Activated T-cell treated with anti-CD3 and anti-CD28 coated beads, Interleukin-2, amount 50 U/mL, for 24 hours (primary cell): Measurements from ENCODE around the gene CCDC63.

Experiments used
- DNase-seq: peaks from one replicate; pipeline ENCODE4 v3.0.0-alpha.2; 2020
- H3K27ac Mint-ChIP-seq: 2 replicates; pipeline ENCODE4 v1.8.0; 2020; ENCODE audit warnings: mild to moderate bottlenecking, mixed read lengths
- H3K27me3 Mint-ChIP-seq: 2 replicates; pipeline ENCODE4 v1.8.0; 2020; ENCODE audit warnings: mixed read lengths
- H3K36me3 Mint-ChIP-seq: 2 replicates; pipeline ENCODE4 v1.8.0; 2020; ENCODE audit warnings: low read depth, mixed read lengths
- H3K4me1 Mint-ChIP-seq: 2 replicates; pipeline ENCODE4 v1.8.0; 2020; ENCODE audit warnings: low read depth, mixed read lengths
- H3K4me3 Mint-ChIP-seq: 2 replicates; pipeline ENCODE4 v1.8.0; 2020; ENCODE audit warnings: mild to moderate bottlenecking, moderate library complexity, mixed read lengths
- H3K9me3 Mint-ChIP-seq: 2 replicates; pipeline ENCODE4 v1.8.0; 2020; ENCODE audit warnings: mixed read lengths

Gene CCDC63

GRCh38 chr12:110846615-110847566 is at the start of gene CCDC63:
CCDC63 (plus strand) TSS chr12:110846987; CDS start chr12:110852955, 5,968 bp downstream.
- Mint-ChIP-seq H3K4me1 (peaks cover 11% of the 10 kb centered on the region), H3K36me3 (no peaks in the 10 kb centered on the region), H3K27ac (no peak within 1 kb of the TSS), H3K4me3 (peak within 1 kb of the TSS; percentile 74), H3K9me3 (no peaks in the 10 kb centered on the region), H3K27me3 (peaks cover 64% of the 10 kb centered on the region)
- DNase-seq: peak; percentile 52

- no peak for DNase-seq
- Mint-ChIP-seq H3K27me3 (no peaks in the 10 kb centered on the region), H3K36me3 (no peaks in the 10 kb centered on the region), H3K27ac (no peak overlapping the region), H3K4me1 (peaks cover 9% of the 10 kb centered on the region), H3K9me3 (peaks cover 12% of the 10 kb centered on the region), H3K4me3 (no peak overlapping the region)
Observed at GRCh38 chr12:110798461-110798860, 48.3 kb upstream of the CCDC63 start.

GRCh38 chr12:110802489-110802888 is 44.3 kb upstream of the CCDC63 start:
- Mint-ChIP-seq H3K36me3 (no peaks in the 10 kb centered on the region), H3K4me3 (no peak overlapping the region), H3K4me1 (peaks cover 9% of the 10 kb centered on the region), H3K27me3 (no peaks in the 10 kb centered on the region), H3K27ac (no peak overlapping the region), H3K9me3 (peaks cover 18% of the 10 kb centered on the region)
- DNase-seq: no peak

GRCh38 chr12:110804406-110804805 is 42.4 kb upstream of the CCDC63 start:
- DNase-seq: no peak
- Mint-ChIP-seq H3K4me3 (no peak overlapping the region), H3K27me3 (no peaks in the 10 kb centered on the region), H3K27ac (no peak overlapping the region), H3K9me3 (peaks cover 18% of the 10 kb centered on the region), H3K36me3 (no peaks in the 10 kb centered on the region), H3K4me1 (peaks cover 7% of the 10 kb centered on the region)

- DNase-seq: no peak
- Mint-ChIP-seq H3K27ac (no peak overlapping the region), H3K9me3 (peaks cover 7% of the 10 kb centered on the region), H3K4me3 (no peak overlapping the region), H3K36me3 (no peaks in the 10 kb centered on the region), H3K27me3 (no peaks in the 10 kb centered on the region), H3K4me1 (peaks cover 9% of the 10 kb centered on the region)
Observed at GRCh38 chr12:110807640-110808039, 39.1 kb upstream of the CCDC63 start.

- Mint-ChIP-seq H3K9me3 (peaks cover 4% of the 10 kb centered on the region), H3K27me3 (peaks cover 3% of the 10 kb centered on the region), H3K4me1 (peaks cover 2% of the 10 kb centered on the region), H3K4me3 (no peak overlapping the region), H3K36me3 (no peaks in the 10 kb centered on the region), H3K27ac (no peak overlapping the region)
- DNase-seq: no peak
Observed at GRCh38 chr12:110809149-110809548, 37.6 kb upstream of the CCDC63 start.

GRCh38 chr12:110811972-110812371 is 34.8 kb upstream of the CCDC63 start:
- Mint-ChIP-seq H3K36me3 (no peaks in the 10 kb centered on the region), H3K4me1 (peaks cover 2% of the 10 kb centered on the region), H3K9me3 (no peaks in the 10 kb centered on the region), H3K27ac (no peak overlapping the region), H3K27me3 (peaks cover 9% of the 10 kb centered on the region), H3K4me3 (no peak overlapping the region)
- DNase-seq: no peak

GRCh38 chr12:110813285-110813684 is 33.5 kb upstream of the CCDC63 start:
- Mint-ChIP-seq H3K36me3 (no peaks in the 10 kb centered on the region), H3K9me3 (no peaks in the 10 kb centered on the region), H3K4me3 (no peak overlapping the region), H3K27ac (no peak overlapping the region), H3K27me3 (peaks cover 9% of the 10 kb centered on the region), H3K4me1 (peaks cover 2% of the 10 kb centered on the region)
- DNase-seq: no peak

GRCh38 chr12:110813756-110814155 is 33.0 kb upstream of the CCDC63 start:
- peaks cover 2% of the 10 kb centered on the region for H3K4me1 Mint-ChIP-seq
- no peak for DNase-seq
- peaks cover 9% of the 10 kb centered on the region for H3K27me3 Mint-ChIP-seq
- no peaks in the 10 kb centered on the region for H3K36me3 Mint-ChIP-seq
- no peaks in the 10 kb centered on the region for H3K9me3 Mint-ChIP-seq
- H3K27ac Mint-ChIP-seq: no peak overlapping the region
- no peak overlapping the region for H3K4me3 Mint-ChIP-seq

GRCh38 chr12:110816248-110816647 is 30.5 kb upstream of the CCDC63 start:
- no peak overlapping the region for H3K27ac Mint-ChIP-seq
- DNase-seq: no peak
- peaks cover 9% of the 10 kb centered on the region for H3K27me3 Mint-ChIP-seq
- no peaks in the 10 kb centered on the region for H3K36me3 Mint-ChIP-seq
- H3K4me3 Mint-ChIP-seq: no peak overlapping the region
- H3K4me1 Mint-ChIP-seq: peaks cover 2% of the 10 kb centered on the region
- H3K9me3 Mint-ChIP-seq: no peaks in the 10 kb centered on the region

- DNase-seq: no peak
- H3K9me3 Mint-ChIP-seq: no peaks in the 10 kb centered on the region
- no peaks in the 10 kb centered on the region for H3K4me1 Mint-ChIP-seq
- H3K36me3 Mint-ChIP-seq: no peaks in the 10 kb centered on the region
- H3K4me3 Mint-ChIP-seq: no peak overlapping the region
- H3K27ac Mint-ChIP-seq: no peak overlapping the region
- H3K27me3 Mint-ChIP-seq: peaks cover 9% of the 10 kb centered on the region
Observed at GRCh38 chr12:110816779-110817178, 30.0 kb upstream of the CCDC63 start.

GRCh38 chr12:110818511-110818910 is 28.3 kb upstream of the CCDC63 start:
- DNase-seq: no peak
- Mint-ChIP-seq H3K27me3 (peaks cover 6% of the 10 kb centered on the region), H3K4me1 (peaks cover 2% of the 10 kb centered on the region), H3K9me3 (no peaks in the 10 kb centered on the region), H3K4me3 (no peak overlapping the region), H3K27ac (no peak overlapping the region), H3K36me3 (no peaks in the 10 kb centered on the region)

GRCh38 chr12:110819150-110819549 is 27.6 kb upstream of the CCDC63 start:
- no peak for DNase-seq
- Mint-ChIP-seq H3K36me3 (no peaks in the 10 kb centered on the region), H3K4me1 (peaks cover 2% of the 10 kb centered on the region), H3K9me3 (no peaks in the 10 kb centered on the region), H3K4me3 (no peak overlapping the region), H3K27me3 (peaks cover 6% of the 10 kb centered on the region), H3K27ac (no peak overlapping the region)

GRCh38 chr12:110819646-110820045 is 27.1 kb upstream of the CCDC63 start:
- no peak overlapping the region for H3K27ac Mint-ChIP-seq
- peaks cover 4% of the 10 kb centered on the region for H3K27me3 Mint-ChIP-seq
- H3K4me1 Mint-ChIP-seq: peaks cover 2% of the 10 kb centered on the region
- H3K9me3 Mint-ChIP-seq: no peaks in the 10 kb centered on the region
- no peak overlapping the region for H3K4me3 Mint-ChIP-seq
- no peaks in the 10 kb centered on the region for H3K36me3 Mint-ChIP-seq
- DNase-seq: no peak

GRCh38 chr12:110821917-110822316 is 24.9 kb upstream of the CCDC63 start:
- H3K9me3 Mint-ChIP-seq: no peaks in the 10 kb centered on the region
- peaks cover 9% of the 10 kb centered on the region for H3K4me1 Mint-ChIP-seq
- no peak overlapping the region for H3K4me3 Mint-ChIP-seq
- no peaks in the 10 kb centered on the region for H3K27me3 Mint-ChIP-seq
- no peak for DNase-seq
- no peak overlapping the region for H3K27ac Mint-ChIP-seq
- H3K36me3 Mint-ChIP-seq: no peaks in the 10 kb centered on the region
